Loucy (cell line): ENCODE measurements around the gene UHMK1.

Source experiments
- CTCF ChIP-seq: fragments of 200-600 bp; sonication (generic); conservative IDR thresholded peaks from 2 replicates; pipeline ENCODE4 v1.5.1; 2014; ENCODE audit warnings: mild to moderate bottlenecking, antibody characterized with exemption, low read length
- EZH2phosphoT487 ChIP-seq: fragments of 200-600 bp; IDR thresholded peaks from 2 replicates; pipeline ENCODE4 v1.6.1; 2018; ENCODE audit warnings: antibody characterized with exemption, mild to moderate bottlenecking, moderate library complexity, borderline replicate concordance

GRCh38 chr1:162568802-162569201 lies 71.2 kb downstream of the UHMK1 start:
- no peak for TF ChIP-seq CTCF
- no peak for TF ChIP-seq EZH2phosphoT487
